Thoracic aorta (tissue), 2 donors: ENCODE measurements around the gene SCO1. TPM values are rescaled to one million over a fixed set of nuclear protein-coding genes. Genes with fewer than 3 reads are reported as not detected.
"Not testable (repeated sequence)": the region's sequence is repeated elsewhere in the genome, so short reads cannot be mapped to it uniquely, and the experiment has no call there.

Experiments
- ATAC-seq: fragments of 150-250 bp; one replicate; pipeline ENCODE4 v1.8.0; 2017; ENCODE audit warnings: low read depth; ENCODE audit not compliant: insufficient number of reproducible peaks, low FRiP score
- DNase-seq: peaks from one replicate; pipeline ENCODE4 v3.0.0-alpha.2; 2020; ENCODE audit warnings: low spot score
- H3K27ac ChIP-seq, 2 donors: fragments of 200-600 bp; sonication (generic); 1 replicate in 1 of 2; 2 replicates in 1 of 2; pipeline ENCODE4 v1.5.1; 2016; ENCODE audit warnings: mild to moderate bottlenecking in 2 of 2, moderate library complexity in 2 of 2
- H3K27me3 ChIP-seq: fragments of 200-600 bp; sonication (generic); replicated peaks from 2 replicates; pipeline ENCODE4 v1.6.0; 2016; ENCODE audit warnings: mild to moderate bottlenecking; ENCODE audit not compliant: insufficient read depth
- H3K36me3 ChIP-seq: fragments of 200-600 bp; sonication (generic); one replicate; pipeline ENCODE4 v1.5.1; 2016
- H3K4me1 ChIP-seq, 2 donors: fragments of 200-600 bp; sonication (generic); 1 replicate in 1 of 2; 2 replicates in 1 of 2; pipeline versions ENCODE4 v1.5.1 to v1.6.0; 2016; ENCODE audit warnings: low read depth in 2 of 2, mild to moderate bottlenecking in 1 of 2; ENCODE audit not compliant: control insufficient read depth in 1 of 2
- H3K4me3 ChIP-seq: fragments of 200-600 bp; sonication (generic); 2 replicates; pipeline ENCODE4 v1.5.1; 2016; ENCODE audit warnings: mild to moderate bottlenecking
- H3K9me3 ChIP-seq: fragments of 200-600 bp; sonication (generic); 2 replicates; pipeline ENCODE4 v1.5.1; 2016
- CTCF ChIP-seq: fragments of 200-600 bp; sonication (generic); IDR thresholded peaks from one replicate; pipeline ENCODE4 v1.5.1; 2019; ENCODE audit warnings: antibody characterized with exemption
- total RNA-seq, 2 donors: library from RNA; depleted of rRNA; stranded (reverse); fragments of >200 nt; gene quantifications; one replicate each; pipeline versions ENCODE4 v1.1.0 to v1.2.3, GENCODE V29; 2016

The SCO1 gene
- total RNA-seq, 2 donors from 2014 or later, result 17.9 to 32.5 TPM

GRCh38 chr17:10735821-10736220, 38.5 kb upstream of the SCO1 start:
- H3K36me3 ChIP-seq, result no peaks in the 10 kb centered on the region
- peaks cover 3 to 12% of the 10 kb centered on the region in 2 donors for H3K4me1 ChIP-seq
- no peak for TF ChIP-seq CTCF
- DNase-seq (no peak), ATAC-seq (no peak)
- H3K27ac ChIP-seq, result no peak overlapping the region
- no peaks in the 10 kb centered on the region for H3K9me3 ChIP-seq
- H3K4me3 ChIP-seq, result no peak overlapping the region
- H3K27me3 ChIP-seq, result no peaks in the 10 kb centered on the region

- no peaks in the 10 kb centered on the region for H3K9me3 ChIP-seq
- H3K27ac ChIP-seq, result no peak overlapping the region
- no peak for TF ChIP-seq CTCF
- DNase-seq (no peak), ATAC-seq (no peak)
- H3K4me3 ChIP-seq, result no peak overlapping the region
- no peaks in the 10 kb centered on the region for H3K36me3 ChIP-seq
- no peaks in the 10 kb centered on the region for H3K27me3 ChIP-seq
- peaks cover 4 to 16% of the 10 kb centered on the region in 2 donors for H3K4me1 ChIP-seq
Measured at GRCh38 chr17:10735251-10735650, 37.9 kb upstream of the SCO1 start.

- ATAC-seq, result no peak
- DNase-seq, result no peak
Measured at GRCh38 chr17:10733666-10734065, 36.3 kb upstream of the SCO1 start.

GRCh38 chr17:10732121-10732520, 34.8 kb upstream of the SCO1 start:
- H3K27ac ChIP-seq, H3K27me3 ChIP-seq, H3K9me3 ChIP-seq, ATAC-seq, DNase-seq, H3K36me3 ChIP-seq, H3K4me3 ChIP-seq: not testable (repeated sequence)
- peaks cover 4 to 18% of the 10 kb centered on the region in 2 donors for H3K4me1 ChIP-seq

More at GRCh38 chr17:10733666-10734065, 36.3 kb upstream of the SCO1 start:
- no peak overlapping the region for H3K4me3 ChIP-seq
- H3K27ac ChIP-seq, result no peak overlapping the region
- peaks cover 4 to 24% of the 10 kb centered on the region in 2 donors for H3K4me1 ChIP-seq
- H3K27me3 ChIP-seq, result no peaks in the 10 kb centered on the region
- H3K9me3 ChIP-seq, result no peaks in the 10 kb centered on the region
- no peaks in the 10 kb centered on the region for H3K36me3 ChIP-seq
- no peak for TF ChIP-seq CTCF

GRCh38 chr17:10731408-10731879, 34.1 kb upstream of the SCO1 start:
- no peak for TF ChIP-seq CTCF
- Histone ChIP-seq H3K4me3 (peak overlapping the region; percentile 96), H3K4me1 (peaks cover 4 to 18% of the 10 kb centered on the region in 2 donors), H3K36me3 (no peaks in the 10 kb centered on the region), H3K27me3 (no peaks in the 10 kb centered on the region), H3K27ac (peak overlapping the region; percentile 24 to 95), H3K9me3 (no peaks in the 10 kb centered on the region)
- no peak for ATAC-seq
- no peak for DNase-seq

GRCh38 chr17:10730247-10730646, 32.9 kb upstream of the SCO1 start:
- ATAC-seq, H3K36me3 ChIP-seq, H3K27me3 ChIP-seq, H3K9me3 ChIP-seq, DNase-seq: not testable (repeated sequence)
- peak overlapping the region; percentile 87 to 95 for H3K27ac ChIP-seq
- H3K4me1 ChIP-seq, result peaks cover 4 to 18% of the 10 kb centered on the region in 2 donors
- H3K4me3 ChIP-seq, result peak overlapping the region; percentile 96
